Activated T-cell treated with anti-CD3 and anti-CD28 coated beads, Interleukin-2, amount 50 U/mL, for 72 hours (primary cell): ENCODE data around the gene STAP2. TPM values are rescaled to one million over a fixed set of nuclear protein-coding genes. Genes with fewer than 3 reads are reported as not detected.

ENCODE experiments used
- ATAC-seq, 2 donors: fragments of 150-1000 bp; cut with Tn5 transposase; replicated peaks in 1 of 2; 2 replicates each; pipeline ENCODE4 v1.10.0; 2021; ENCODE audit warnings: moderate library complexity in 2 of 2, mild to moderate bottlenecking in 1 of 2
- DNase-seq, 2 donors: peaks; one replicate each; pipeline ENCODE4 v3.0.0; 2021 to 2022; ENCODE audit warnings: mixed read lengths in 1 of 2
- H3K27ac Mint-ChIP-seq: one replicate; pipeline ENCODE4 v1.8.0; 2022; ENCODE audit warnings: mild to moderate bottlenecking, moderate library complexity, mixed read lengths
- H3K27me3 Mint-ChIP-seq: one replicate; pipeline ENCODE4 v1.8.0; 2022; ENCODE audit warnings: low read depth, mixed read lengths
- H3K36me3 Mint-ChIP-seq, 2 donors: one replicate each; pipeline ENCODE4 v1.8.0; 2022; ENCODE audit warnings: mixed read lengths in 2 of 2, mild to moderate bottlenecking in 1 of 2; ENCODE audit not compliant: insufficient read depth in 2 of 2
- H3K4me1 Mint-ChIP-seq: one replicate; pipeline ENCODE4 v1.8.0; 2022; ENCODE audit warnings: low read depth, mixed read lengths
- H3K4me3 Mint-ChIP-seq, 2 donors: one replicate each; pipeline ENCODE4 v1.8.0; 2022; ENCODE audit warnings: mild to moderate bottlenecking in 2 of 2, mixed read lengths in 2 of 2, moderate library complexity in 2 of 2
- H3K9me3 Mint-ChIP-seq, 2 donors: one replicate each; pipeline ENCODE4 v1.8.0; 2022; ENCODE audit warnings: mixed read lengths in 2 of 2
- total RNA-seq, 2 donors: library from RNA; stranded (reverse); gene quantifications; one replicate each; pipeline ENCODE4 v1.2.3, GENCODE V29; 2022

The STAP2 gene
- 10 to 100 TPM in 1 of 2 donors, 1 to 10 TPM in 1; 8.3 to 10.0 TPM for total RNA-seq

GRCh38 chr19:4338441-4339355 is at the start of gene STAP2:
TSS of gene STAP2 (minus strand) at chr19:4338827. CDS start at chr19:4338753, 74 bp downstream.
- H3K36me3 Mint-ChIP-seq, result peaks cover 8 to 15% of the 10 kb centered on the region in 2 donors
- peak within 1 kb of the TSS; percentile 83 for H3K27ac Mint-ChIP-seq
- no peaks in the 10 kb centered on the region for H3K27me3 Mint-ChIP-seq
- peaks cover 8 to 11% of the 10 kb centered on the region in 2 donors for H3K9me3 Mint-ChIP-seq
- DNase-seq, result peak; percentile 29 to 32
- peaks cover 32% of the 10 kb centered on the region for H3K4me1 Mint-ChIP-seq
- no peak for ATAC-seq
- H3K4me3 Mint-ChIP-seq, result peak within 1 kb of the TSS; percentile 82 to 92

- no peak for DNase-seq
- H3K36me3 Mint-ChIP-seq, result peaks cover 2 to 4% of the 10 kb centered on the region in 2 donors
- H3K4me3 Mint-ChIP-seq, result no peak overlapping the region
- no peaks in the 10 kb centered on the region for H3K27me3 Mint-ChIP-seq
- no peak for ATAC-seq
- H3K4me1 Mint-ChIP-seq, result peaks cover 27% of the 10 kb centered on the region
- H3K9me3 Mint-ChIP-seq, result no peaks in the 10 kb centered on the region
- H3K27ac Mint-ChIP-seq, result no peak overlapping the region
Observed at GRCh38 chr19:4386041-4386782, 47.6 kb upstream of the STAP2 start.

DNA sequence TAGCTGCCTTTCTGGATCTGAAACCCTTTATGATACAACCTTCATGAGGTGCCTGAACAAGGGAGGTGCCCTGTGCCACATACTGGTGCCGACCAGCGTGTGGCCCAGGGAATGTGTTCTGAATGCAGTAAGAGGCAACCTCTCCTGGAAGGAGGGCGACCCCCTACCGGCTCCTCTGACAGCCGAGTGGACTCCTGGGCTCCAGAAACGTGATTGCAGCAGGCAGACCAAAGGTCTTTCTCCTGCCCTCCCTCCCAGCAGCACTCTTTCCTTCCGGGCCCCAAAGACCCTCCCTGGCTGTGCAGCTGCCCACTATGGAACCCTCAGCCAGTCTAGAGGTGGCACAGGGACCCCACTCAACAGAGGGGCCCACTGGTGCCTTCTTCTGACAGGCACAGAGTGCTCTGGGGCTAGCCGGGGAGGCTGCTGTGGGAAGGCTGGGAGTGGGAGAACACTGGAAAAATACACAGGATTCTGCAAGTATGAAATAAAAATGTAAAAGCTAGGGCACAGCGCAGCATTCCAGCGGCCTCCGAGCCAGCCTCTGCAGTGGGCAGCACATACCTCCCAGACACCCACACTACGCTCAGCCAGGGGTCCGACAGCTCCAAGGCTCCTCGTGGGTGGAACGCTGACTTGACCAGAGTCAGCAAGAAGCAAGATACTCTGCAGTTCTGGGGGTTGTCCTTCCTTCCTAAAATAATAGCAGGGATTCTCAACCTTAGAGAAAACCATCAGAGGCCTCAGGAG is 46.8 kb upstream of the STAP2 start:
- Mint-ChIP-seq H3K27ac (no peak overlapping the region), H3K27me3 (no peaks in the 10 kb centered on the region), H3K9me3 (no peaks in the 10 kb centered on the region), H3K36me3 (peaks cover 2 to 4% of the 10 kb centered on the region in 2 donors), H3K4me3 (no peak overlapping the region), H3K4me1 (peaks cover 27% of the 10 kb centered on the region)
- DNase-seq (no peak), ATAC-seq (no peak)

DNA sequence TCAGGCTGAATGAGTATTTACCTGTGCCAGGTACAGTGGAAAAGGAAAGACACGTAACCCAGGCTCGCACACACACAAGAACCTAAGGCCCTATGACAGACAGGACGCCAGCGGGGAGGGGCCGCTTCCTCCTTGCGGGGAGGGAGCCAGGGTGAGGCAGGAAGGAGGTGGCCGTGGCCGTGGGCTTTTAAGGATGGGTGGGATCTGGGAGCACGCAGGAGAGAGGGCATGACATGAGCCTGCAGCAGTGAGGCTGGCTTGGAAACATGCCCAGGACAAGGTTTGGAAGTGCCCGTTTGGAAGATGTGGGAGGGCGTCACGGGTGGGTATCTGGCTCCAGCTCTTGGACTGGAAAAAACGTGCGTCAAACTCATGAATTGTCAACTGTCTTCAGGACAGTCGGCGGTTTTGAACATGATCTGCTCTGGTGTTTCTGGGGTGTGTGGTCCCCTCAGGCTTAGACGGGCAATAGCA is 41.7 kb upstream of the STAP2 start:
- ATAC-seq (peak; percentile 46 to 65), DNase-seq (peak; percentile 36 to 42)
- no peaks in the 10 kb centered on the region for H3K9me3 Mint-ChIP-seq
- H3K27me3 Mint-ChIP-seq, result no peaks in the 10 kb centered on the region
- peaks cover 63% of the 10 kb centered on the region for H3K4me1 Mint-ChIP-seq
- no peaks in the 10 kb centered on the region for H3K36me3 Mint-ChIP-seq
- peak overlapping the region; percentile 76 to 87 for H3K4me3 Mint-ChIP-seq
- H3K27ac Mint-ChIP-seq, result peak overlapping the region; percentile 83

- DNase-seq (peak; percentile 42 to 50), ATAC-seq (peak; percentile 72 to 79)
- peaks cover 67% of the 10 kb centered on the region for H3K4me1 Mint-ChIP-seq
- H3K9me3 Mint-ChIP-seq, result no peaks in the 10 kb centered on the region
- H3K27ac Mint-ChIP-seq, result peak overlapping the region; percentile 83
- H3K36me3 Mint-ChIP-seq, result no peaks in the 10 kb centered on the region
- H3K27me3 Mint-ChIP-seq, result no peaks in the 10 kb centered on the region
- H3K4me3 Mint-ChIP-seq, result peak overlapping the region; percentile 76 to 87
Observed at GRCh38 chr19:4379383-4380253, 41.0 kb upstream of the STAP2 start.

DNA sequence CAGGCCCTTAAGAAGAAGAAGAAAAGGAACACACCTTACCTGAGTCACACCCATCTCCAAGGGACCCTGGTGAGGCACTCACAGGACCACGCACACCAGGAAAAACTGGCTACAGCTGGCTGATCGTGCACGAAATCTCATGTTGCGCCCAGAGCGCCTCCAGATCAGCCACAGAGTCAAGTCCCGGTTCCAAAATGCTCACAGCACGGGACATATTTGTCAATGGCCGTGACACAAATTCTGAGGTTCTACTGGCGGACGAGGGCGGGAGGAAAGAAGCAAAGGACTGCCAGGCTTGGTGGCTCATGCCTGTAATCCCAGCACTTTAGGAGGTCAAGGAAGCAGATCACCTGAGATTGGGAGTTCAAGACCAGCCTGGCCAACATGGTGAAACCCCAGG is 40.3 kb upstream of the STAP2 start:
- ATAC-seq, result no peak
- Mint-ChIP-seq H3K27ac (no peak overlapping the region), H3K9me3 (no peaks in the 10 kb centered on the region), H3K27me3 (no peaks in the 10 kb centered on the region), H3K4me1 (peaks cover 70% of the 10 kb centered on the region), H3K4me3 (peak overlapping the region; percentile 76 to 87), H3K36me3 (no peaks in the 10 kb centered on the region)
- no peak for DNase-seq

DNA sequence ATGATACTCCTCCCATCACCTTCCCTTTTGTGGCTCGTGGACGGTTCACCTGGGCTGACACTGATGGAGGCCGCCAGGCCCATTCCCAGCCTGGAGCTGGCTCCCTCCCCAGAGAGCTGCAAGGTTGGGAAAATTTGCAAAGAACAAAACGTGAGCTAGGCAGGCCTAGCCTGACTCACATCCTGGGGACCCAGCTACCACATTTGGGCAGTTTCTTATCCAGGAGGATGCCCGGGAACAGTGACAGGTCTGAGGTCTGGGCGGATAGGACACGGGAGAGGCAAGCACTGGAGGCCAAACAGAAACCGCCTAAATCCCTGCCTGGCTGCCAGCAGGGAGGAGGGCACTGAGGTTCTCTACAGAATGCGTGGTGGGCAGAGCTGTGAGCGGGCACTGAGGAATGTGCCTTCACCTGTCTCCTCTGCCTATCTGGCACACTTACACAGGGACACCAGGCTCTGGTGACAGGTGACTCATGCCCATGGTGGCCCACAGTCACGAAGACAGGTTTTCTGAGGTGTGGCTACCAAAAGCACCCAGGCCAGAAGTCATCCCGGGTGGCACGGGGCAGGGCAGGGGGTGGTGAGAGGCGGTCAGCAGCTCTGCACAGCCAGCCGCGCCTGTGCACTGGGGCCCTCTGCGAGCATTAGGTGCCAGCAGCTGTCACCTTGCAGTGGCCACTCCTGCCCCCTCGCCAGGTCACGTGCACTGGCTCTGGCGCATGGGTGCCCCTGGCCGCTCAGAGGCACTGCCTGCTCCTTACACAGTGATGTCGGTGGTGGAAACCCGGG is 38.6 kb upstream of the STAP2 start:
- Mint-ChIP-seq H3K4me3 (no peak overlapping the region), H3K27ac (peak overlapping the region; percentile 49), H3K36me3 (no peaks in the 10 kb centered on the region), H3K4me1 (peaks cover 79% of the 10 kb centered on the region), H3K9me3 (no peaks in the 10 kb centered on the region), H3K27me3 (no peaks in the 10 kb centered on the region)
- no peak for ATAC-seq
- DNase-seq, result no peak

- no peak overlapping the region for H3K4me3 Mint-ChIP-seq
- H3K9me3 Mint-ChIP-seq, result no peaks in the 10 kb centered on the region
- H3K4me1 Mint-ChIP-seq, result peaks cover 80% of the 10 kb centered on the region
- no peak for ATAC-seq
- no peaks in the 10 kb centered on the region for H3K27me3 Mint-ChIP-seq
- H3K36me3 Mint-ChIP-seq, result no peaks in the 10 kb centered on the region
- H3K27ac Mint-ChIP-seq, result peak overlapping the region; percentile 49
- no peak for DNase-seq
Observed at GRCh38 chr19:4376671-4376990, 38.0 kb upstream of the STAP2 start.

GRCh38 chr19:4376028-4376670 is 37.5 kb upstream of the STAP2 start:
- no peaks in the 10 kb centered on the region for H3K27me3 Mint-ChIP-seq
- peaks cover 80% of the 10 kb centered on the region for H3K4me1 Mint-ChIP-seq
- H3K4me3 Mint-ChIP-seq, result no peak overlapping the region
- no peaks in the 10 kb centered on the region for H3K9me3 Mint-ChIP-seq
- H3K27ac Mint-ChIP-seq, result no peak overlapping the region
- ATAC-seq, result no peak
- DNase-seq, result no peak
- no peaks in the 10 kb centered on the region for H3K36me3 Mint-ChIP-seq

DNA sequence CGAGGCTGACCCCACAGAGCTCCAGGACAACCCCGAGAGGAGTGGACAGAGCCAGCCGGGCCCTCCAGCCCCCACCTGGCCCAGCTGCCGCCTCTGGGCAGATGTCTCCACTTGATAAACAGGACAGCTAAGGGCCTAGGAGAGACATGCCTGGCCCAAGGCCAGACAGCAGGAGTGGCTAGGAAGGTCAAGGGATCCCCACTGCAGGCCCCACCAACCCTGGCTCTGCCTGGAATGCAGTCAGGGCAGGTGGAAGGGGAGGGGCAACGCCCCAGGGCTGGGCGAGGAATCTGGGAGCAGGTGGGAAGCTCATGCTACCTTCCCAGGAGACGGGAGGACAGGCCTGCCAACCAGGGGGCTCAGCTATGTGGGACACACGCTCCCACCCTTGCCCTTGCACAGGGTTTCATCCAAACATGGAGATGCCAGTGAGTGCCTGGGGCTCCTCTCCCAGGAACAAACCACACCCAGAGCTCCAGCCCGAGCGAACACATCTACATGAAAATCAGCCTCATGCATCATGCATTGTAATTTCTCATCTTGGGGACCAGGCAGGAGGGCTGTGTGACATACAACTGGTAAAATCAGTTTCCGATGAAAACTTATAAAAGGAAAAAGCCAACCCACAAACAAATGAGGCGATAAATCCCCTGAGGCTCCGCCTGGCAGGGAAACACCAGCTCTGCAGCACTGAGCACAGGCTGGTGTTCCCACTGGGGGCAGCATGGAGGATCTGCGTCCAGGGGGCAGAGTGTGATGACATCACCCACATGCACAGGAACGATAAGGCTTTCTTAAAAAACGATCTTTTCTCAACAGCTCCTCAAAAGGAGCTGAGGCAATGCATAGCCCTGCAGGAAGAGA is 36.8 kb upstream of the STAP2 start:
- ATAC-seq, result no peak
- Mint-ChIP-seq H3K36me3 (no peaks in the 10 kb centered on the region), H3K27me3 (no peaks in the 10 kb centered on the region), H3K27ac (no peak overlapping the region), H3K9me3 (no peaks in the 10 kb centered on the region), H3K4me3 (no peak overlapping the region), H3K4me1 (peaks cover 80% of the 10 kb centered on the region)
- DNase-seq, result no peak
